ENCODE measurements around the gene UMAD1.

The UMAD1 gene

DNA sequence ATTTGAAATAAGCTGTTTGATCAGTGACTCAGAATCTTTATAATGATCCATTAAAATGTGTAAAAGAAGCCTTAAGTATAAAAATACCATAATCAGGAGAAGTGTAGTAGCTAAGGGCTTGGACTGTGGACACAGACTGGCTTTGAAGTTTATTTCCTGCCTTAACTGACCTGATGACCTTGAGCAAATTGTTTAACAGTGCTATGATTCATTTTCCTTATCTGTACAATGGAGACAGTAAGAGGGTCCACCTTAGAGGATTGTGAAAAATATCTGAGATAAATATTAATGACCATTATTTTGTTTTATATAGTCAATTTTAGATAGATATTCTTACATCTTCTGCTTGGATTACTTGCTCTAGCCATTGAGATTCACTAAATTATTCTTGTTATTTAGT is 91.2 kb downstream of the UMAD1 start:
- DNase-seq: no peak

DNA sequence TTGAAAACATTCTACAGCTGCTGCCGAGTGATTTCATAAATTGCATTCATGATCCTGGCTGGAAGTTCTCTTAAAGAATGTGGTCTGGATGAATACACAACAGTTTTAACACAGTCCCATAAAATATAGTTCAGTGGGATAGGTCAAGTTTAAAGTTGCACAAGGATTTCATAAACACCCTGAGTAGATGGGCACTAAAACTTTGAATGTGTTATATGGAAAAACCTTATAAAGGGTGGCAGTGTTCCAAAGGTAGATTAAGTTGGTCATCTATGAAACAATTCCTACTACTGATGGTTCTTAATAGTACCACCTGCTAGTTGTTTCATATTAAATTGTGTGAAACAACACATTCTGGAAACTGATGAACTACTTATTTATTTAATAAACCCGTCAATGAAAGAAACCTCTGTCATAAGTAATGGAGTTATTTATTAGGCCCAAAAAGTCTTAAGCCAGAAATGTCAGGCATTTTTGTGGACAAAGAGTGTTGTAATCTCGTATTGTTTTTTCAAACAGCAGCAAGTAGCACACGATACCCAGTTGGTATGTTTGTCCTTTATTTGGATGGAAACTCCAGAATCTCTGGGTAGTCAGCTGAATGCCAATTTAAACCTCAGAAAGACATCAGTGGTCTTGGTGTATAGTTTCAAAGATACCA is 92.2 kb downstream of the UMAD1 start:
- no peak for DNase-seq

DNA sequence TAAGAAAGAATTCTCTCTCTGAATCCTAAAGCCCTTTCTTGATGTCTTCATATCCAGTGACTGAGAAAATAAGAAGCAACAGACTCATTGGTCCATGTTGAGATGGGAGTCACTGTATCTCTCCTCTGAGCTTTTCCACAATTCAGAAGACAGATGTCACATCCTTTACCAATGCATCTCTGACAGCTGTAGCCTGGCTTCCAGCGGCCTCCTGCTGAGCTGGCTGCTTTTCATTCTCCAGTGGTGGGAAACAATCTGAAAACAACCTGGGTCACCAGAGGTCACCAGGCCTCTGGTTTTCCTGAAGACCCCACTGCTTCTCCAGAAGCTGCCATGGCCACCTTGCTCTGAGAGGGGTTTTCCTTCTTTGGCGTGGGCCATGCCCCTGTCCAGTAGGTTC is 96.1 kb downstream of the UMAD1 start:
- no peak for DNase-seq

DNA sequence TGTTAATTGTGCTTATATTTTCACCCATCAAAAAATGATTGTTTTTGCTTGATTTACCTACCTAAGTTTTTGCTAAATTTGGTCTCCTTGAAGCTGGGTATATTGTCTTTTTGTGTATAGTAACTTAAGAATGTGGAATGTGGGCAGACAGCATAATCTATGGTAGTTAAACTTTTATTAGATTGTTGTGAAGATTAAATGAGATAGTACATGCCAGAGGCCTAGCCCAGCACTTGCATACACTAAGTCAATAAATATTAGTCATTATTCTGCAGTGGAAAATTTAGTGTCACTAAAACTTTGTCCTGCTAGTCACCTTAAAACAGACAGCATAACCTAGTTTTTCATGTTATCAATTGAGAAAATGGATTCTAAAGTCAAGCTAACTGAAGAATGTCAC is 97.1 kb downstream of the UMAD1 start:
- DNase-seq: no peak

DNA sequence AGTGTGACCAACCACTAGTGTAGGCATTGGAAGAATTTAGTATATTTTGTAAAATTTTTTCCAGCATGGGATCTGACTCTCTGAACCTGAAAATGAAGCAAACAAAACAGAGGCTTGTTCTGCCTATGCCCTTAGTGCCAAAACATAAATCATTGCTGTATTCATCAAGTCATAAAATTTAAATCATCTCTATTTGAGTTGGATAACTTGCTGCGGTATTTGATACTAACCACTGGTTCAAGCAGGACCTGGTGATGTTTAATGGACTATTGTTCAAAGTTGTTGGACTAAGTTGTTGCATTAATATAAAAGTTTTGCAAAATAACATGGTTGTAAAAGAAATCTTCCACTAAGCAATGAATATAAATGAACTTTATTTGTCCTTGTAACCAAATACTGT is 97.6 kb downstream of the UMAD1 start:
- DNase-seq: no peak

DNA sequence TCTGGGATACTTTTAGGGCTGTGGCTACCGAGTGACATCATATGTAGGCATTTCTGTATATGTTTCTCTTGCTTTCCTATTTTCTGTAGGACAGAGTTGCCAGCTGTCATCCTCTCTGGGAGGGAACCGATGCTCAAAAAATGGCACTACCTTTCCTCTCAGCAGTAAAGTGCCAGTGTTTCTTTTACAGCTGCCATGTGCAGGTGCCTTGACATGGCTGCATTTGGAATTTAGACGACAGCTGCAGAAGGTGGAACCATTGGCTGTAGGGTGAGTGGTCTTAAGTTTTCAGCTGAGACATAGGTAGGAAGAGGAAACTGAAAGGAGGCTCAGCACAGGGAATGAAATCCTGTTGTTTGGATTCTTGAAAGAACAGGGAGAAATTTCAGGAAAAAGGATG is 98.1 kb downstream of the UMAD1 start:
- DNase-seq: no peak

DNA sequence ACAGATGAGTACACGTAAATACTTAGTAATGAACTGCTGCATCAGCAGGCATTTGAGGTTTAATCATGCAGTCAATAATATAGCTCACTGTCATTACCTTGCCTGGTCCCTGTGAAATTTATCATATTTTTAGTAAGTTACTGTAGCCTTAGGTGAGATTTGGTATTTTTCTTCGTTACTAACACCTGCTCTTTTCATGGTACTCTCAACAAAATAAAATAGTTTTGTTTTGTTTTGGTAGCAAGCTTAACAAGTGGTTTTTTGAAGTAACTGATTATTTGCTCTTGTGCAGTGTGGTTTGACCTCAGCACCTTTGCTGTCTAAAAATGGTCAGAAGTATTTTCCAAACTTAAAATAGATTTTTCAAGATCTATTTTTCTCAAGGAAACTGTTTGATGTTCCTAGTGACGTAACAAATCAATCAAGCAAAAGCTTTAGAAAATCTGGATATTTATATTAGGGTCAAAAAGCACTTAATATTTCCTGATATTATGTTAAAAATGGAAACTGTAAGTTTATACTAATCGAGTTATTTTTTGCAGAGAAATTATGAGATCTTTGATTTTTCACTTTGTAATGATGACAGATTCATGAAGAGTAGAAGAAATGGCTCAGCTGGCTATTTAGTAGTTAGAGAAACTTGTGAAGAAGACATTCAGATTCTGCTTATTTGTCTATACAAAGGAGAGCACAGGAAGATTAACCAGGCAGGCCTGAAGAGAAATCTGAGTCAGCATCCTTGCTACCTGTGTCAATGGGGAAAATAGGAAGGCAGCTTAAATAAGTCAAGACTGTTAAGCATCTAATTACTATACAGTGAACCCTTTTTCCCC is 98.9 kb downstream of the UMAD1 start:
- DNase-seq: no peak

DNA sequence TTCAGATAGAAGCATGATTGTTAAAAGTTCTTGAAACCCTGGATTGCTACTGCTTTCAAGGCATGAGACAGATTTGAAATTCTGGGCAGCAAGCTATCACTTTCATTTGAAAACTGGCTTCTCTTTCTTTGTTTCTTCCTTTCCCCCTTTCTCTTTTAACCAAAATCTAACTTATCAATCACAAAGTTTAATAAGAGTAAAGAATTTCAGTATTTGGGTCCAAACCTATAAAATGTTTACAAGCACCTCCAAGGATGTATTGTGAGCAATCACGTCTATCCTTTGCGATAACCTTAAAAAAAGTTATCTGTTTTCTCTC is 99.4 kb downstream of the UMAD1 start:
- no peak for DNase-seq

DNA sequence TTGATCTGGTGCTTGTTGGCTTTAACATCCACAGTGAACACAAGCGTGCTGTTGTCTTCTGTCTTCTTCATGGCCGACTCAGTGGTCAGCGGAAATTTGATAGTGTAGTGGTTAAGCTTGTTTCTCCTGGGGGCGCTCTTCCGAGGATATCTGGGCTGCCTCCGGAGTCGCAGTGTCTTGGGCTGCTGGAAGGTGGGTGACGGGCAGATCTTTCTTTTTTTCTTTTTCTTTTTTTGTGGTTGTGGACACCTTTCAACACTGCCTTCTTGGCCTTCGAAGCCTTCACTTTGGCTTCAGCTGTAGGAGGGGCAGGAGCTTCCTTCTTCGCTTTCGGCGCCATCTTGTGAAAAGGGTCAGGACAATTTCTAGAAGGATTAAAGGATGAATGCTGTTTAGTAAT is 101.7 kb downstream of the UMAD1 start:
- no peak for DNase-seq

DNA sequence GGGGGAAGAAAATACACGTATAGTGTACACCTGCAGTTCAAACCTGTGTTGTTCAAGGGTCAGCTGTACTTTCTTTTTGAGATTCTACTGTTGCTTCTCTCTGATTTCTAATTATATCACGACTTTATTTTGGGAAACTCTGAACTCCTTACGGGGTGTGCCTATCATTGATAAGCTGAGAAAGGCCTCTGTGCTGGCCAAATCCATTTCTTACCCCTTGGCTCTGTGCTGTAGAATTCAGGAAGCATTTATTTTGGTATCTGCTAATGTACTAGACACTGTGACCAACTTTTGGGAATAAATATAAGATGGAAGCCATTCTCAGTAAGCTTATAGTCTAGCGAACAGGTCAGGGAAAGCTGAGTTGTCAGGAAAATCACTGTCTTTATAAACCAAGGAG is 104.7 kb downstream of the UMAD1 start:
- DNase-seq: no peak

DNA sequence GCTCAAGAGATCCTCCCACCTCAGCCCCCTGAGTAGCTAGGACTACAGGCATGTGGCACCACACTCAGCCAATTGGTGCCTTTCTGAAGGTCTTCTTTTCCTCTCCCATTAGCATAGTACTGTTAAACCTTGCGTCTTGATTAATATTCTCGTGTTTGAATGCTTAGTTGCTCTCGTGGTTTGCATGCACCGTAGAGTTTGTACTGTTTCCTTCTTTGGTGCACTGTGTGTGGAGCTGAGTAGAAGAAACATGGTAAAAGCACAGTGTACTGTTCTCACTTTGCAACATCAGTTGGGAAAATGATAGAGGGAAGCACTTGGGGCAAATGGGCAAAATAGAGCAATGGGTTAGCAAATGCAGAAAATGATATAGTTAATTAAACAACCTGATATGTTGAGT is 105.4 kb downstream of the UMAD1 start:
- DNase-seq: no peak

DNA sequence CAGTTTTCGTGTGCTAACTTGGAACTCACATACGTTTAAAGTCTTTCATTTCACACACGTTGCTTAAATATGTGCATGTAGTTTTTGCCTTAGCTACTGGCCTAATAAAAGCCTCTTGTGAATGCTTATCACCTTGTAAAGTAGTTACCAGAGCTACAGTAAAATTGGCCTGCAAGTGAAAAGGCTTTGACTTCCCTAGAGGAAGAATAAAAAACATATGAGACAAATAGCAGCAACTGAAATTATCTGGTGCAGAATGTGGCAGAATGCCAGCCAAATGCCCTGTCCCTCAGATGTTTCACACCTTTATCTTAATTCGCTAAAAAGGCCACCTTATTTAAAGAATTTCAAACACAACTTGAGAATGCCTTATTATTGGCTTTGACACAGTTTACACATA is 105.9 kb downstream of the UMAD1 start:
- no peak for DNase-seq

DNA sequence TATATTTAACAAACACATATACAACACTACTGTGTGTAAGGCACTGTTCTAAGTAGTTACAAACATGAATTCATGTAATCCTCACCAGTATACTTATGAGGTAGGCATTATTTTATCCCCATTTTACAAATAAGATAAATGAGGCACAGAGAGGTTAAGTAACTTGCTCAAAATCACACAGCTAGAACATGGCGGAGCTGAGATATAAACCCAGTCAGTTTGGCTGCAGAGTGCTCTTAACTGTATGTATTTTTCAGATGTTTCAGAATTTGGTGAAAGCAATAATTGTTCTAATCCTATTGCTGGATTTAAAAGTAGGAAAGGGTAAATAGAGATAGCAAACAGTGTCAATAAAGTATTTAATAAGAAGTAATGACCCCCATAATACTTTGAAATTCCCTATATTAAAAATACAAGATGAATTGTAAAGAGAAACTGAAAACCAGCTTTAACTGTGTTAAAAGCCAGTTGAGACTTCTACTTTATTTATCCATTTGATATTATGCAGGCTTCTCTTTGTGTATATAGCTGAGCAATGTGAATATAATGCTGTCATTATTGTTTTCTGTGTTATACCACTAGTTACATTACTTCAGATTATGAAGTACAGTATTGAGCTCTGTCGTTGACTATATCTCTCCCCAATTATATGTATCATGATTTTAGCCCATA is 110.2 kb downstream of the UMAD1 start:
- no peak for DNase-seq

DNA sequence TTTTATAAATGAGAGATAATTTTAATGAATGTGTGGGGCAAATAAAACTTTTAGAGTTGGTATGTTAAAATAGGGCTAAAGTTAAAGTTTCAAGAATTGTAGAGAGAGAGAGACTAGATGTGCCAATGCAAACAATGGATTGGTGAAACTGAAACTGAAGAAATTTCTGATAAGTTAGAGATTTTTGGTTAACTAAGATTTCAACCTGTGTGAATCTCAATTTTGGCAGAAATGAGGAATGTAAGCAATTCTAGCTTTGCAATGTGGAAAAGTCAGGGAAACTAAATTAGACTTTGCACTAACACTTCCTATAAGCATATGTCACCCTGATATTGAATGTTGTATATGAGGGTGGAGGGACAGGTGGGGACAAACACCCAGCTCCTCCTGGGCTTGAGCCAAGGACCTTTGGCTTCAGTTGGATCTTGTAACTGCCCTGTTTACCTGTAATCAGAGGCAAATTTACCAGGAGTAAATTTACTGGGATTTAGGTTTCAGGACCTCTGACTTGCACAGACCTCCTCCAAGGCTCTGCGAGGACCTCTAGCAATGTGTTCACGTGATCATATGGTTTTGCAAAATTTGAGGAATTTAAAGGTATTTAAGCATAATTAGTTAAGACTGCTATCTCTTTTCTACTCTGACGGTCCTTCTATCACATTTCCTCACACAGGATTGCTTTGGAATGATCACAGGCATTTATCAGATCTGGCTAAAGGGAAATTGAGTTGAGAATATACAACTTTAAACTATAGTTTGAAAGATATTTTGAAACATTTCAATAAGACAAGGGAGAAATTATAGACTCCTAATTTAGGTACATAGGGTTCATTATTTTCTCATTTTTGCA is 110.9 kb downstream of the UMAD1 start:
- no peak for DNase-seq

DNA sequence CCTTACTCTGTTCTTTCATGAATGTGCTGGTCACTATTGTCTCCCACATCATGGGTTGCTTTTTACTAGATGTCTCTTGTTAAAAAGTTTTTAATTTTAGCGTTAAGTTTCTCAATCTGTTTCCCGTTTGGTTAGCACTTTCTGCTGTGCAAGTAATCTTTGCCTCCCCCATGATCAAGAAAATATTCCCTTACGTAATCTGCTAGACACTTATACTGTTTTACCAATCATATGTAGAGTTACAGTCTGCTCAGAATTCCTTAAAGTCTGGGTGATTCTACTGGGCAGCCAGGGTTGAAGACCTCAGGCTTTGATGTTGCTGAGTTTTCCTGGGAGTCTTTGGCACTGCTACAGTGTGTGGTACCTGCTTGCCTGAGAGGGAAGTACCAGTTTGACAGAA is 116.0 kb downstream of the UMAD1 start:
- DNase-seq: no peak

DNA sequence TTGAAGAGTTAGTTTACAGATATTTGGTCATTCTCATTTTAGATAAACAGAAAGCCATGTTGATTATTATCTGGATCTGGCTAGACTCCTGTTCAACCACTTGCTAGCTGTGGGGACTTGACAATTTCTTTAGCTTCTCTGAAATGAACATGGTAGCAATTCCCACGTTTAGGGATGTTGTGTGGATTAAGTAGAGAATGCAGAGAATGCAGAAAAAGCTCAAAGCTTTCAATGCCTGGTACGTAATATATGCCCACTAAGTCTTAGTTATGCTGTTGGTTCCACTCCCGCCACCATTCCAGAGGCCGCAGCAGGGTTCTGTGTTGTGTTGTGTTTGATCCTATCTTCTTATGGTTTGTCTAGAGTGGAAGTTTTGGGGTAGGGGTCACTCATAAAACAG is 117.0 kb downstream of the UMAD1 start:
- no peak for DNase-seq

DNA sequence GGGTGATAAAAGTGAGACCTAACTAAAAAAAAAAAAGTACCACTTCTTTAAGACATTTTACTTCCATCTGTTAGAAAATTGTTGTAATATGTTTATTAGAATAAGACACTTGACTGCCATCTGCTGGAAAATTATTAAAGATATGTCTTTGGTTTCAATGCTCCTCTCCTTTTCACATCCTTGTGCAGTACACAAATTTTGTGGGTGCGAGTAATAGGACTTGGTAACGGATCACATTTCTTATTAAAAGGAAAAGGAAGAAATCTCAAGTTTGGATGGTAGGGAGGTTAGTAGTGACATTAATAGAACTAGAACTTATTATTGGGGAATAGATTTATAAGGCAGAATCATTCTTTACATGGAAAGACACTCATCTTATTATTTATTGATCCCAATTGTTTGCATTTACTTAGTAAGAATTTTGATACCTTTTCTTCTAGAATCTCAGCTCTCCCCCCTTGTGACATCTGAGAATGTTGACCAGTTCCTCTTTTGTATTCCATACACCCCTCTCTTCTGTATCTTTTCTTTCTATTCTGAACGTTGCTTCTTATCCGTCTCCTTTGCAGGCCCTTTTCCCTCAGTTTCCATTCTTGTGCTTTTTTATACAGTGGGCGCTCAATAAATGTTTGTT is 120.9 kb downstream of the UMAD1 start:
- DNase-seq: peak; percentile 9 to 73

DNA sequence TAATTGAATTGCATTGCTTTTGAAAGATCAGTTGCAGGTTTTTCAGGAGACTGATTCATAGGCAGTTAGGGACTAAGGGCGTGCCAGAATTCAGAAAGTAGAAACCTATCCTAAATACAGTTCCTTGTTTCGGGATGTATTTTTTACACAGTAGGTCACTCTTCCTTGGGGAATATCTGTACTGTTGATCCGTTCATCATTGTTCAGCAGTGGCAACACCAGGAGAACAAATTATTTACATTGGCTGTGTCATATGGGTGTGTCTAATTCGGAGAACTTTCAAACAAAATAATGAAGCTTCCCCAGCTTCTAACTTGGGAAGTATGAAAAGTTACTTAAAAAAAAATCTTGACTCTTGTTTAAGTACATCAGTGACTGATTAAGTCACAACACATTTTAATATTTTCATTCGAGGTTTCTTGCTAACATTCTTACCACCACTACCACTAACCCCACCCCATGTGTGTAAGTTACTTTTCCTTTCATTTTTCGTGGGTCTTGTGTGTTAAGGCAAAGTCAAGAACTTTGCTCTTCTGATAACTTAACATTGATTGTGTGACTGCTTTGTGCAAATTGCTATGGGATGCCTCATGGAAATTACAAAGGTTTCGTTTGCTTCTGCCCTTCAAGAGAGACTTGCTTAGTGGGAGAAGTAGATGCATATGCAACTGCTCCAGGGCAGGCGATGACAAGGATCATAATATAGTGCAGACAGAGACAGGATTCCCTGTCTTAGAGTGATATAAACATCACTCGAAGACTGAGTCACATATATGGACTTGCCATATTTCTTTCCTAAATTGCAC is 121.6 kb downstream of the UMAD1 start:
- DNase-seq: peak; percentile 6 to 38

DNA sequence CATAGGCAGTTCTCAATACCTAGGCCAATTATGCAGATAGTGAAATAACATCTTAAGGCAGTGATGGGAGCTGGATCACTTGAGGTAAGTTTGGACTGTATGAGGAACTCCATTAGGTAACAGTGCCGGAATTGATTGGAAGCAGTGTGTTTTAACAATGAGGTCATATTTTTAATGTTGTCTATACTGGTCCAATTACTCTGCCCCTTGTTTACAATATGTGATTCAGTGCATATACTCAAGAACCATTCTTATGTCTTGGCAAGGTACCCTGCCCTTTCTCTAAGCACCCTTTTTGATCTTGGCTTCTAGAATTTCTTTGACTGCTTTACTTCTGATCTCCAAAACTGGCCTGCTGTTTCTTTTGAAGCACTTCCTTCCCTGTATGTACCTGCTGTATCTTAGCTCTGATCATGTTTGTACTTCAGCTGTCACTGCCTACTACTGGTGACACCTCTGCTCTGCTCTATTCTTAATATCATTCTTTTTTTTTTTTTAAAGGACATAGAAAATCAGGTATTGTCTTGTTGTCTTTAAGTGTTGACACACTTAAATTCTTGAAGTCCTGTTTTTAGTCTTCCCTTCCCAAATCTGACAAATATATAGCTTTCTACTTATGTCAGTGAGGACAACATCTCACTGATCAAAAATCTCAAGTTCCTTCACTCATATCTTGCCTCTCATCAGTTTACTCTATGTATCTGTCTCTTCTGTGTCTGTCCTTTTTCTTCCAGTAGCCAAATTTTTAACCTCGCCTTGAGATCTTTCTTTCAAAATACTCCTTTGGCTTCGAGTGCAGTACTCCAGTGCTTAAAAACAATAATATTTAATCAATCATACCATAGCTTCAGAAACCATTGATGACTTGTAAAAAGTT is 124.2 kb downstream of the UMAD1 start:
- DNase-seq: no peak

DNA sequence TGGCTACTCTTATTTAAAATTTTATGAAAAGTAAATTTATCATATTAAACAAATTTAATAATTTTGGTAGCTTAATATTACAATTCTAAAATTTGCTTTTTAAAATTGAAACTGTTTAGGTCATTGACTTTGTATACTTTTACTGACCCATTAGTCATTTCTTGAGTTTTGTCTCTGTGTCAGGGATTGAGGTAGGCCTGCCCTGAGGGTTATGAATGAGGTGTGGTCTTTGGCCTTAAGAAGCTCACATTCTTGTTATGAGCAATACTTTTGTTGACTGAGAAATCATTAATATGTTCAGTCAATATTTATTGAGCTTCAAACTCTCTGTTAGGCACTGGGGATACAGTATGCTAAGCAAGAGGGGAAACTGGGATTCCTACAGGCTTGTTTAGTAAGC is 124.9 kb downstream of the UMAD1 start:
- DNase-seq: no peak

DNA sequence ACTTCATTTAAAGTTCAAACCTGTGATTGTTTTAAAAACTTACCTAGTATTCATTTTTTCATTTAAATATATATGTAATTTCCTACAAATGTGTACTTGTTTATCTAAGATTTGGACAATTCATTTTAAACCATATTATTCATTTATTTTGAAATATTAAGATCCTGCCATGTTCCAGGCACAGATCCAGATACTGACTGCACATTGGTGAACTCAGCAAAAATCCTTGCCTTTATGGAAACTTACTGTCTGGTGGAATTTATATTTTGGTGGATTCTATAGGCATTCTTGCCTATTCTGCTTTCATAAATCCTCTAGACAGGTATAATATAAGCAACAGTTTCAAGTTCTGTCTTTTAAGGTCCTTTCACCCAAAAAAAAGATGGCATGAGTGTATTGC is 126.1 kb downstream of the UMAD1 start:
- DNase-seq: no peak

Data from inflammatory macrophage (primary cell).